Neural progenitor cell (in vitro differentiated cells): Measurements from ENCODE around the gene NEGR1. TPM values are rescaled to one million over a fixed set of nuclear protein-coding genes. Genes with fewer than 3 reads are reported as not detected.

Experiments
- DNase-seq: peaks from one replicate; pipeline ENCODE4 v3.0.0-alpha.2; 2016; ENCODE audit warnings: low spot score
- H2AFZ ChIP-seq: fragments of 200-600 bp; sonication (generic); replicated peaks from 2 replicates; pipeline ENCODE4 v1.6.1; 2016; ENCODE audit warnings: antibody characterized with exemption
- H3F3A ChIP-seq: fragments of 200-600 bp; sonication (generic); 2 replicates; pipeline ENCODE4 v1.6.1; 2016; ENCODE audit warnings: antibody characterized with exemption, low read depth
- H3K27ac ChIP-seq: fragments of 200-600 bp; sonication (generic); 2 replicates; pipeline ENCODE4 v1.5.1; 2016; ENCODE audit warnings: mild to moderate bottlenecking
- H3K27me3 ChIP-seq: fragments of 200-600 bp; sonication (generic); 2 replicates; pipeline ENCODE4 v1.6.1; 2016; ENCODE audit warnings: mild to moderate bottlenecking, moderate library complexity
- H3K36me3 ChIP-seq: fragments of 200-600 bp; sonication (generic); 2 replicates; pipeline ENCODE4 v1.5.1; 2016
- H3K4me1 ChIP-seq: fragments of 200-600 bp; sonication (generic); 2 replicates; pipeline ENCODE4 v1.6.1; 2016; ENCODE audit warnings: mixed run types
- H3K4me2 ChIP-seq: fragments of 200-600 bp; sonication (generic); 2 replicates; pipeline ENCODE4 v1.6.1; 2016
- H3K4me3 ChIP-seq: fragments of 200-600 bp; sonication (generic); 2 replicates; pipeline ENCODE4 v1.5.1; 2016
- H3K79me2 ChIP-seq: fragments of 200-600 bp; sonication (generic); 2 replicates; pipeline ENCODE4 v1.6.1; 2016; ENCODE audit warnings: low read depth
- H3K9ac ChIP-seq: fragments of 200-600 bp; sonication (generic); 2 replicates; pipeline ENCODE4 v1.6.1; 2016
- H3K9me3 ChIP-seq: fragments of 200-600 bp; sonication (generic); 2 replicates; pipeline ENCODE4 v1.5.1; 2016; ENCODE audit warnings: low read depth
- H4K20me1 ChIP-seq: fragments of 200-600 bp; sonication (generic); 2 replicates; pipeline ENCODE4 v1.6.1; 2016; ENCODE audit warnings: low read depth
- H3K27ac Mint-ChIP-seq: 3 replicates; pipeline ENCODE4 v1.8.0; 2021; ENCODE audit warnings: mixed read lengths
- H3K27me3 Mint-ChIP-seq: 2 replicates; pipeline ENCODE4 v1.8.0; 2022; ENCODE audit warnings: low read depth, mild to moderate bottlenecking, inconsistent platforms, moderate library complexity, mixed read lengths; ENCODE audit not compliant: insufficient read depth
- H3K36me3 Mint-ChIP-seq: 3 replicates; pipeline ENCODE4 v1.8.0; 2021; ENCODE audit warnings: mixed read lengths
- H3K4me1 Mint-ChIP-seq: 3 replicates; pipeline ENCODE4 v1.8.0; 2021; ENCODE audit warnings: mixed read lengths
- H3K4me3 Mint-ChIP-seq: 3 replicates; pipeline ENCODE4 v1.8.0; 2021; ENCODE audit warnings: mild to moderate bottlenecking, moderate library complexity, mixed read lengths
- H3K9me3 Mint-ChIP-seq: 3 replicates; pipeline ENCODE4 v1.8.0; 2020; ENCODE audit warnings: mixed read lengths
- EZH2 ChIP-seq: fragments of 200-600 bp; sonication (generic); IDR thresholded peaks from 2 replicates; pipeline ENCODE4 v1.6.1; 2017; ENCODE audit warnings: antibody characterized with exemption, mild to moderate bottlenecking, moderate library complexity
- EZH2phosphoT487 ChIP-seq: fragments of 200-600 bp; sonication (generic); IDR thresholded peaks from 2 replicates; pipeline ENCODE4 v1.6.1; 2017; ENCODE audit warnings: antibody characterized with exemption
- total RNA-seq: library from RNA; depleted of rRNA; stranded (reverse); fragments of >200 nt; gene quantifications from 2 replicates; pipeline ENCODE4 v1.2.3, GENCODE V29; 2015; ENCODE audit warnings: low replicate concordance
- TF ChIP-seq, protein P1 (sequence below): fragments of 200-600 bp; sonication (generic); IDR thresholded peaks from 2 replicates; pipeline ENCODE4 v1.5.1; 2017; ENCODE audit warnings: antibody characterized with exemption, mild to moderate bottlenecking

NEGR1 gene
- total RNA-seq, 1 donor from 2014 or later, result 0.62 TPM

DNA sequence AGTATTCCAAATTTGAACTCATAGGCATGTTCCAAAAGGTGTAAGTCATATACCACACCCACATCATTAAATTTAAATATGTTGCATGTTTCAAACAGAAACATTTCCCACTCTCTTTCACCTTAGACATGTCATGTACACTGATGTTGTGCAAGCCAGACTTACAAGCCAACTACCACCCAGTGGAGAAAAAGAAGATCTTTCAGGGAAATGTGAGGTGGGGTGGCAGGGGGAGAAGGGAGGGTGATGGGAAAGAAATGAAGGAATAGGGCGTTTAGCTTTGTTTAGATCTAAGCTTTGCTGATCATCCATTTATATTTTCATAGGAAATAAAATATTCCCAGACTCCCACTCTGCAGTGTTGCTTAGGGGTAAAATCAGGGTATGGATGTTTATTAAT lies 1.6 kb downstream of the NEGR1 start:
- Histone ChIP-seq H2AFZ (no peak overlapping the region), H3K27ac (no peak overlapping the region), H3K79me2 (no peaks in the 10 kb centered on the region), H3K27me3 (peaks cover 66% of the 10 kb centered on the region), H3K4me2 (no peak overlapping the region), H3K4me3 (no peak overlapping the region), H3K9me3 (no peaks in the 10 kb centered on the region), H4K20me1 (no peaks in the 10 kb centered on the region), H3K9ac (no peak overlapping the region), H3F3A (peaks cover 25% of the 10 kb centered on the region), H3K4me1 (peaks cover 11% of the 10 kb centered on the region), H3K36me3 (no peaks in the 10 kb centered on the region)
- peaks cover 9% of the 10 kb centered on the region for H3K27me3 Mint-ChIP-seq
- H3K4me1 Mint-ChIP-seq, result peaks cover 13% of the 10 kb centered on the region
- H3K36me3 Mint-ChIP-seq, result no peaks in the 10 kb centered on the region
- H3K4me3 Mint-ChIP-seq, result no peak overlapping the region
- DNase-seq, result no peak
- TF ChIP-seq, protein P1, sequence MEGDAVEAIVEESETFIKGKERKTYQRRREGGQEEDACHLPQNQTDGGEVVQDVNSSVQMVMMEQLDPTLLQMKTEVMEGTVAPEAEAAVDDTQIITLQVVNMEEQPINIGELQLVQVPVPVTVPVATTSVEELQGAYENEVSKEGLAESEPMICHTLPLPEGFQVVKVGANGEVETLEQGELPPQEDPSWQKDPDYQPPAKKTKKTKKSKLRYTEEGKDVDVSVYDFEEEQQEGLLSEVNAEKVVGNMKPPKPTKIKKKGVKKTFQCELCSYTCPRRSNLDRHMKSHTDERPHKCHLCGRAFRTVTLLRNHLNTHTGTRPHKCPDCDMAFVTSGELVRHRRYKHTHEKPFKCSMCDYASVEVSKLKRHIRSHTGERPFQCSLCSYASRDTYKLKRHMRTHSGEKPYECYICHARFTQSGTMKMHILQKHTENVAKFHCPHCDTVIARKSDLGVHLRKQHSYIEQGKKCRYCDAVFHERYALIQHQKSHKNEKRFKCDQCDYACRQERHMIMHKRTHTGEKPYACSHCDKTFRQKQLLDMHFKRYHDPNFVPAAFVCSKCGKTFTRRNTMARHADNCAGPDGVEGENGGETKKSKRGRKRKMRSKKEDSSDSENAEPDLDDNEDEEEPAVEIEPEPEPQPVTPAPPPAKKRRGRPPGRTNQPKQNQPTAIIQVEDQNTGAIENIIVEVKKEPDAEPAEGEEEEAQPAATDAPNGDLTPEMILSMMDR, result no peak
- no peak for TF ChIP-seq EZH2phosphoT487
- TF ChIP-seq EZH2, result no peak
- no peaks in the 10 kb centered on the region for H3K9me3 Mint-ChIP-seq
- no peak overlapping the region for H3K27ac Mint-ChIP-seq

DNA sequence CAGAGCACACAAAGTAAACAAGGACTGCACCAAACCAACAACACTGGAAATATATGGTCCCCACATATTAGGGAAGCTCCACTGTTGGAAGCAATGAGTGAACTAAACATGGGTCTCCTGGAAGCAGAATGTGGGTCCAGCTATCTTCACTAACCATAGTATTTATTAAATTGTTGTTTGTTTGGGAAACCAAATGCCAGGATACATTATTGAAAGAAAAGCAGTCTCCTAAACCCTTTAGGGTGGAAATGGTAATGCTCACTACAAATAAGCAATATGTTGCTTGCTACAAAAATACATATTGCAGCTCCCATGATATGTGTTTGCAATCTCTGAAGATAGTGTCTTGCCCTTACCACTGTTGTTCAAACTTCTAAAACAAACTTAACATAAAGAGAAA lies 2.2 kb downstream of the NEGR1 start:
- H3K27ac Mint-ChIP-seq, result no peak overlapping the region
- Histone ChIP-seq H3K9me3 (no peaks in the 10 kb centered on the region), H3F3A (peaks cover 25% of the 10 kb centered on the region), H3K79me2 (no peaks in the 10 kb centered on the region), H2AFZ (no peak overlapping the region), H3K27ac (no peak overlapping the region), H3K36me3 (no peaks in the 10 kb centered on the region), H3K27me3 (peaks cover 61% of the 10 kb centered on the region), H4K20me1 (no peaks in the 10 kb centered on the region), H3K9ac (no peak overlapping the region), H3K4me1 (peaks cover 6% of the 10 kb centered on the region), H3K4me2 (no peak overlapping the region), H3K4me3 (no peak overlapping the region)
- peaks cover 9% of the 10 kb centered on the region for H3K27me3 Mint-ChIP-seq
- no peak for DNase-seq
- TF ChIP-seq, protein P1, result no peak
- no peak for TF ChIP-seq EZH2phosphoT487
- no peak for TF ChIP-seq EZH2
- H3K4me1 Mint-ChIP-seq, result peaks cover 13% of the 10 kb centered on the region
- no peak overlapping the region for H3K4me3 Mint-ChIP-seq
- H3K9me3 Mint-ChIP-seq, result no peaks in the 10 kb centered on the region
- no peaks in the 10 kb centered on the region for H3K36me3 Mint-ChIP-seq

DNA sequence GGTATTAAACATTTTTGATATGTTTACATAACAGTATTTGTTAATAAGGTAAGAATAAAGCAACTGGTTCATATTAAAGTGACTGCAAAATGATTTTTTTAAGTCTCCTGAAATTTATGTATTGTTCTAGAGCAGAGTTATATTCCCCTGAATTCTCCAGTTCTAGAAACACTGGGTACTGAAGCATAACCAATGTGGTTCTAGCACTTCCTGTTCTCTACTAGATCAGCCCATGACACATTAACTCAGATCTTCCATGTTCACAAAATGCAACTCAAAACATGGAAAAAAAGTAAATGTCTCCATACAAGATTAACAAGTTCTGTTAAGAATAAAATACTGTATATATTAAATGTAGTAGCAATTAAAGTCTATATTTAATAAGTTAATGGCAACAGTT lies 3.9 kb downstream of the NEGR1 start:
- Histone ChIP-seq H3K27ac (no peak overlapping the region), H3K9me3 (no peaks in the 10 kb centered on the region), H2AFZ (no peak overlapping the region), H3K4me2 (no peak overlapping the region), H3K4me1 (no peaks in the 10 kb centered on the region), H3K79me2 (no peaks in the 10 kb centered on the region), H3F3A (peaks cover 10% of the 10 kb centered on the region), H3K4me3 (no peak overlapping the region), H3K9ac (no peak overlapping the region), H3K36me3 (no peaks in the 10 kb centered on the region), H4K20me1 (no peaks in the 10 kb centered on the region), H3K27me3 (peaks cover 54% of the 10 kb centered on the region)
- TF ChIP-seq, protein P1, result no peak
- TF ChIP-seq EZH2phosphoT487, result no peak
- TF ChIP-seq EZH2, result no peak
- H3K4me1 Mint-ChIP-seq, result peaks cover 13% of the 10 kb centered on the region
- no peak overlapping the region for H3K27ac Mint-ChIP-seq
- H3K36me3 Mint-ChIP-seq, result no peaks in the 10 kb centered on the region
- H3K9me3 Mint-ChIP-seq, result no peaks in the 10 kb centered on the region
- H3K27me3 Mint-ChIP-seq, result peaks cover 9% of the 10 kb centered on the region
- no peak for DNase-seq
- no peak overlapping the region for H3K4me3 Mint-ChIP-seq
